K562 (cell line): ENCODE results near the gene LMNA. TPM values are rescaled to one million over a fixed set of nuclear protein-coding genes. Genes with fewer than 3 reads are reported as not detected.

Experiments used
- ATAC-seq: fragments of 200-7000 bp; cut with Tn5 transposase; 3 replicates; pipeline ENCODE4 v1.9.1; 2020; ENCODE audit warnings: moderate library complexity
- BruUV-seq: library from RNA; stranded (reverse); fragments of 400-500 nt; replicated peaks from 2 replicates; lab custom pipeline; 2021; lab: Mats Ljungman, UMichigan
- CTCF ChIA-PET: fragments of 300-600 bp; formaldehyde crosslinking; extraction: SDS; loops from one replicate; lab custom pipeline; 2021; ENCODE audit warnings: low intra/inter-chr PET ratio; lab: Yijun Ruan, JAX
- POLR2A ChIA-PET: fragments of 300-600, 350-650 bp; sonication (Branson Sonifier 250); formaldehyde crosslinking; extraction: SDS; loops from one replicate; lab custom pipeline; 2021; ENCODE audit warnings: antibody characterized with exemption, inconsistent platforms; lab: Yijun Ruan, JAX
- DNase-seq, 4 experiments: peaks; one replicate each; pipeline versions ENCODE4 v3.0.0 to v3.0.0-alpha.2; 2011 to 2018; ENCODE audit warnings: low spot score in 3 of 4, mixed read lengths in 3 of 4; ENCODE audit errors: extremely low read depth in 1 of 4
- FAIRE-seq: peaks from 2 replicates; lab custom pipeline; 2011; peaks lifted over from hg19 to GRCh38; lab: Jason Lieb, UNC
- H2AFZ ChIP-seq: 2 replicates; pipeline ENCODE4 v1.6.0; 2011; ENCODE audit warnings: low read depth, low read length, control low read depth, inconsistent platforms
- H3K27ac ChIP-seq: fragments of 200-600 bp; 3 replicates; pipeline ENCODE4 v1.8.0; 2011; ENCODE audit warnings: low read depth, mild to moderate bottlenecking, control low read depth, inconsistent platforms, low read length, moderate library complexity, mixed read lengths; ENCODE audit errors: extremely low read depth
- H3K27me3 ChIP-seq, 2 experiments: fragments of 300-600 bp in 1 of 2; 2 replicates in 1 of 2; 3 replicates in 1 of 2; pipeline versions ENCODE4 v1.6.0 to v1.8.0; 2011; ENCODE audit warnings: inconsistent platforms in 2 of 2, low read length in 2 of 2, mild to moderate bottlenecking in 1 of 2, mixed read lengths in 1 of 2, moderate library complexity in 1 of 2; ENCODE audit not compliant: control insufficient read depth in 2 of 2, insufficient read depth in 2 of 2
- H3K36me3 ChIP-seq: fragments of 300-600 bp; 3 replicates; pipeline ENCODE4 v1.8.0; 2011; ENCODE audit warnings: mild to moderate bottlenecking, low read length, inconsistent platforms; ENCODE audit not compliant: control insufficient read depth, insufficient read depth
- H3K4me1 ChIP-seq, 2 experiments: fragments of 200-600 bp in 1 of 2; replicated peaks in 1 of 2; 2 replicates in 1 of 2; 3 replicates in 1 of 2; pipeline versions ENCODE4 v1.5.1 to v1.8.0; 2011; ENCODE audit warnings: inconsistent platforms in 2 of 2, low read length in 2 of 2, mild to moderate bottlenecking in 1 of 2, mixed read lengths in 1 of 2, moderate library complexity in 1 of 2; ENCODE audit not compliant: control insufficient read depth in 2 of 2, insufficient read depth in 2 of 2
- H3K4me2 ChIP-seq: 2 replicates; pipeline ENCODE4 v1.6.1; 2011; ENCODE audit warnings: low read length, control low read depth, inconsistent platforms, mixed read lengths; ENCODE audit not compliant: insufficient read depth
- H3K4me3 ChIP-seq: fragments of 200-600 bp; sonication (generic), shearing (Covaris generic); 2 replicates; pipeline ENCODE4 v1.5.1; 2016; ENCODE audit warnings: control low read depth, inconsistent platforms
- H3K79me2 ChIP-seq: fragments of 200-600 bp; 3 replicates; pipeline ENCODE4 v1.8.0; 2011; ENCODE audit warnings: low read length, inconsistent platforms; ENCODE audit not compliant: control insufficient read depth, insufficient read depth
- H3K9ac ChIP-seq, 2 experiments: 2 replicates each; pipeline versions ENCODE4 v1.6.0 to v1.6.1; 2011; ENCODE audit warnings: low read depth in 2 of 2, low read length in 2 of 2, control low read depth in 1 of 2, inconsistent platforms in 1 of 2, mild to moderate bottlenecking in 1 of 2, mixed read lengths in 1 of 2; ENCODE audit not compliant: insufficient read depth in 1 of 2
- H3K9me1 ChIP-seq: one replicate; pipeline ENCODE4 v1.6.0; 2011; ENCODE audit warnings: inconsistent platforms, mild to moderate bottlenecking, low read length, moderate library complexity; ENCODE audit not compliant: control insufficient read depth, insufficient read depth
- H3K9me3 ChIP-seq: replicated peaks from 2 replicates; pipeline ENCODE4 v1.5.1; 2011; ENCODE audit warnings: low read depth, low read length, inconsistent platforms; ENCODE audit not compliant: control insufficient read depth, insufficient read depth
- H4K20me1 ChIP-seq: replicated peaks from 2 replicates; pipeline ENCODE4 v1.6.1; 2011; ENCODE audit warnings: low read length, inconsistent platforms, mixed read lengths; ENCODE audit not compliant: control insufficient read depth, insufficient read depth
- ATF7 ChIP-seq: fragments of 450-650 bp; IDR thresholded peaks from 2 replicates; pipeline ENCODE4 v1.7.1; 2014; ENCODE audit warnings: mild to moderate bottlenecking, moderate library complexity
- BCOR ChIP-seq: fragments of 450-650 bp; IDR thresholded peaks from 2 replicates; pipeline ENCODE4 v1.6.1; 2016
- BRD9 ChIP-seq: fragments of 450-650 bp; IDR thresholded peaks from 2 replicates; pipeline ENCODE4 v1.6.1; 2018; ENCODE audit warnings: low read depth; ENCODE audit not compliant: partially characterized antibody
- CBX5 ChIP-seq: IDR thresholded peaks from 2 replicates; pipeline ENCODE4 v1.6.1; 2014; ENCODE audit warnings: low read depth, borderline replicate concordance
- CTBP1 ChIP-seq: fragments of 450-650 bp; IDR thresholded peaks from 2 replicates; pipeline ENCODE4 v1.6.1; 2016; ENCODE audit warnings: borderline replicate concordance
- HDGF ChIP-seq: fragments of 450-650 bp; IDR thresholded peaks from 2 replicates; pipeline ENCODE4 v1.6.1; 2016
- JUND ChIP-seq, 2 experiments: IDR thresholded peaks; 2 replicates in 1 of 2; 3 replicates in 1 of 2; pipeline ENCODE4 v1.6.1; 2011; ENCODE audit warnings: borderline replicate concordance in 2 of 2, low read depth in 2 of 2, low read length in 2 of 2, improper control_type of control experiment in 1 of 2, missing biosample characterization in 1 of 2, missing genetic modification characterization in 1 of 2, missing genetic modification reagents in 1 of 2
- MCM2 ChIP-seq: fragments of 450-650 bp; IDR thresholded peaks from 2 replicates; pipeline ENCODE4 v1.6.1; 2017; ENCODE audit warnings: low read depth, mild to moderate bottlenecking
- POLR2AphosphoS5 ChIP-seq: IDR thresholded peaks from 2 replicates; pipeline ENCODE4 v1.6.1; 2011; ENCODE audit warnings: mild to moderate bottlenecking, low read depth, low read length, moderate library complexity; ENCODE audit not compliant: control insufficient read depth, insufficient read depth
- TCF7L2 ChIP-seq: fragments of 150-350 bp; IDR thresholded peaks from 2 replicates; pipeline ENCODE4 v1.6.1; 2016; ENCODE audit warnings: low read depth, mild to moderate bottlenecking, low read length, moderate library complexity
- TRIM28 ChIP-seq: fragments of 450-650 bp; IDR thresholded peaks from 2 replicates; pipeline ENCODE4 v1.6.1; 2017
- ZNF644 ChIP-seq: fragments of 200-800 bp; sonication (Bioruptor generic); IDR thresholded peaks from 2 replicates; pipeline ENCODE4 v1.6.1; 2016; ENCODE audit warnings: low read depth, missing genetic modification characterization, missing compliant biosample characterization
- WGBS: fragments of 100-300 bp; shearing (Covaris generic); methylation state at CpG from one replicate; pipeline ENCODE4 v1.1.6; 2016; ENCODE audit warnings: low coverage, mixed read lengths; ENCODE audit not compliant: insufficient coverage; ENCODE audit errors: missing lambda C conversion rate; 5-methylcytosine and 5-hydroxymethylcytosine counted together
- in situ Hi-C: fragments of 300-500 bp; cut with MboI; formaldehyde crosslinking; loops from 4 replicates; pipeline ENCODE4 v1.15.0; 2018; ENCODE audit warnings: inconsistent platforms, mixed read lengths
- intact Hi-C: fragments of 100-400 bp; cut with micrococcal nuclease; formaldehyde crosslinking; loops from 2 replicates; pipeline ENCODE4 v1.14.2; 2022
- polyA plus RNA-seq, 8 experiments: library from polyadenylated mRNA; depleted of rRNA in 4 of 8; stranded (reverse) in 5 of 8; unstranded in 3 of 8; fragments of >200 nt; fragmentation: Nextera tagmentation in 2 of 8; fragmentation: Illumina TruSeq in 1 of 8; extraction: Ambion mirVana in 2 of 8; extraction: Trizol in 1 of 8; gene quantifications; 2 replicates each; pipeline versions ENCODE4 v1.2.1 to v1.2.3, GENCODE V29; 2011 to 2014; ENCODE audit warnings: inconsistent platforms in 1 of 8, missing spikeins in 1 of 8
- total RNA-seq, 7 experiments: library from RNA; depleted of rRNA in 6 of 7; stranded (reverse); fragments of >200 nt in 6 of 7; fragmentation: Illumina TruSeq in 2 of 7; extraction: Trizol in 2 of 7; gene quantifications; 2 replicates each; pipeline versions ENCODE4 v1.2.1 to v1.2.3, GENCODE V29; 2011 to 2021; ENCODE audit warnings: low replicate concordance in 1 of 7
- TF ChIP-seq, protein P1 (sequence below): fragments of 250-450 bp; sonication (Bioruptor Pico); IDR thresholded peaks from 2 replicates; pipeline ENCODE4 v1.8.0; 2021; ENCODE audit warnings: moderate library complexity, mild to moderate bottlenecking, inconsistent platforms
- TF ChIP-seq, protein P2 (sequence below): fragments of 450-650 bp; IDR thresholded peaks from 2 replicates; pipeline ENCODE4 v1.6.1; 2016; ENCODE audit warnings: borderline replicate concordance
- TF ChIP-seq, protein P3 (sequence below): fragments of 450-650 bp; IDR thresholded peaks from 2 replicates; pipeline ENCODE4 v1.6.1; 2014; ENCODE audit warnings: low read depth, mild to moderate bottlenecking, moderate library complexity, borderline replicate concordance

Gene LMNA
- total and polyA plus RNA-seq, 9 of the 15 experiments (the other 6 are each of a cell fraction or from before 2014, with no cell fraction given) = 1.00 to 347 (median 88.2) TPM

DNA sequence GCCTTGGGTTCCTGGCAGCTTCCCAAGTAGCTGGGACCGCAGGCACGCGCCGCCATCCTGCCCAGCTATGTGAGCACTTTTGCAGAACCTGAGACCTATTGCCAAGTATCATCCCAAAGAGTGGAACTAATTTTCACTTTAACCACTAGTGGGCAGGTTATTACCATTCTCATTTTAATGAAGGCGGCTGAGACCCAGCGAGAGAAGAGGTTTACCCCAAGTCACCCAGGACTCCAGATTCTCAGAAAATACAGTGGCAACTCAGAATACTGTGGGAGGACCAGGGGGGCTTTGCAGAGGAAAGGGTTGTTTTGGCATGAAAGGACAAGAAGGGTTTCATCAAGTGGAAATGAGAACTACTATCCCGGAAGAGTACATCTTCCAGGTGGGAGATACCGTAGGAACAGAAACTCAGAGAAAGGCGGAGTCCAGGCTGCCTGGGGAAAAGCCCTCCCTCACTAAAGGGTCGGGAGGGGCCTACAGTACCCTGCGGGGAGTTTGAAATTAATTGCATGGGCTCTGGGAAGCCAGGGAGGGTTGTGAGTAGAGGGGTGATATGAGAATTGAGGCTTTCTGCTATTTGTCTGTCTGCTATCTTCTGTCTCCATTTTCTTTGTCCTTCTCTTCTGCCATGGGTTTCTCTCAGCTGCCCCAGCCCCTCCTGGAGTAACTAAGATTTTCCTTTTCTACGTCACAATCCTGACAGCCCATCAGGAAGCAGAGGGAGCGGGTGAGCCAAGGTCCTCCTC is 31.7 kb downstream of the LMNA start:
- in situ Hi-C loops (loop anchor here (5.0 kb wide), 1 partner anchor 86 kb away; no protein-coding TSS in a partner anchor), intact Hi-C loops (loop anchor here (2.0 to 5.0 kb wide), 4 partner anchors 46 to 215 kb away; partner anchors contain the start of genes PMF1 and SLC25A44)
- H3K79me2 ChIP-seq = no peaks in the 10 kb centered on the region
- H3K36me3 ChIP-seq = no peaks in the 10 kb centered on the region
- peaks cover 5 to 13% of the 10 kb centered on the region in 2 experiments; a peak in 4 of 5 replicates for H3K4me1 ChIP-seq
- H2AFZ ChIP-seq = peak overlapping the region; percentile 81
- peak; percentile 97 for FAIRE-seq
- peaks cover 3 to 8% of the 10 kb centered on the region in 2 experiments; a peak in 1 of 5 replicates for H3K27me3 ChIP-seq
- ChIA-PET CTCF (interaction anchor here (0.6 to 2.8 kb wide), 5 partner anchors 49 to 298 kb away, joined by 3 to 44 read pairs (median 4); no protein-coding TSS in a partner anchor), POLR2A (interaction anchor here (0.6 kb wide), 3 partner anchors 76 to 165 kb away, joined by 3 read pairs; no protein-coding TSS in a partner anchor)
- 4% methylated on average over 13 of the region's 13 CpGs for WGBS
- no peak overlapping the region for H3K4me3 ChIP-seq
- no TSS peak for BruUV-seq
- no peak overlapping the region for H3K27ac ChIP-seq
- peak; percentile 66 to 80 (median 72) for DNase-seq
- no peaks in the 10 kb centered on the region for H3K9me3 ChIP-seq
- peak; percentile 87 for ATAC-seq
- H3K4me2 ChIP-seq = peak overlapping the region; percentile 46
- peak overlapping the region; percentile 27 to 40; a peak in 2 of 4 replicates for H3K9ac ChIP-seq
- H4K20me1 ChIP-seq = 0 out of 2 replicates have a peak, but pooled peaks cover 6% of the 10 kb centered on the region
- no peaks in the 10 kb centered on the region for H3K9me1 ChIP-seq
- no peak for TF ChIP-seq BCOR
- TF ChIP-seq, protein P1, sequence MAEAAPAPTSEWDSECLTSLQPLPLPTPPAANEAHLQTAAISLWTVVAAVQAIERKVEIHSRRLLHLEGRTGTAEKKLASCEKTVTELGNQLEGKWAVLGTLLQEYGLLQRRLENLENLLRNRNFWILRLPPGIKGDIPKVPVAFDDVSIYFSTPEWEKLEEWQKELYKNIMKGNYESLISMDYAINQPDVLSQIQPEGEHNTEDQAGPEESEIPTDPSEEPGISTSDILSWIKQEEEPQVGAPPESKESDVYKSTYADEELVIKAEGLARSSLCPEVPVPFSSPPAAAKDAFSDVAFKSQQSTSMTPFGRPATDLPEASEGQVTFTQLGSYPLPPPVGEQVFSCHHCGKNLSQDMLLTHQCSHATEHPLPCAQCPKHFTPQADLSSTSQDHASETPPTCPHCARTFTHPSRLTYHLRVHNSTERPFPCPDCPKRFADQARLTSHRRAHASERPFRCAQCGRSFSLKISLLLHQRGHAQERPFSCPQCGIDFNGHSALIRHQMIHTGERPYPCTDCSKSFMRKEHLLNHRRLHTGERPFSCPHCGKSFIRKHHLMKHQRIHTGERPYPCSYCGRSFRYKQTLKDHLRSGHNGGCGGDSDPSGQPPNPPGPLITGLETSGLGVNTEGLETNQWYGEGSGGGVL (CRISPR knock-in tag) = no peak
- TF ChIP-seq ATF7 = 0 out of 2 replicates have a peak, but pooled peaks have one; percentile 26
- TF ChIP-seq HDGF = no peak
- TF ChIP-seq, protein P2, sequence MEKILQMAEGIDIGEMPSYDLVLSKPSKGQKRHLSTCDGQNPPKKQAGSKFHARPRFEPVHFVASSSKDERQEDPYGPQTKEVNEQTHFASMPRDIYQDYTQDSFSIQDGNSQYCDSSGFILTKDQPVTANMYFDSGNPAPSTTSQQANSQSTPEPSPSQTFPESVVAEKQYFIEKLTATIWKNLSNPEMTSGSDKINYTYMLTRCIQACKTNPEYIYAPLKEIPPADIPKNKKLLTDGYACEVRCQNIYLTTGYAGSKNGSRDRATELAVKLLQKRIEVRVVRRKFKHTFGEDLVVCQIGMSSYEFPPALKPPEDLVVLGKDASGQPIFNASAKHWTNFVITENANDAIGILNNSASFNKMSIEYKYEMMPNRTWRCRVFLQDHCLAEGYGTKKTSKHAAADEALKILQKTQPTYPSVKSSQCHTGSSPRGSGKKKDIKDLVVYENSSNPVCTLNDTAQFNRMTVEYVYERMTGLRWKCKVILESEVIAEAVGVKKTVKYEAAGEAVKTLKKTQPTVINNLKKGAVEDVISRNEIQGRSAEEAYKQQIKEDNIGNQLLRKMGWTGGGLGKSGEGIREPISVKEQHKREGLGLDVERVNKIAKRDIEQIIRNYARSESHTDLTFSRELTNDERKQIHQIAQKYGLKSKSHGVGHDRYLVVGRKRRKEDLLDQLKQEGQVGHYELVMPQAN = no peak
- peak; percentile 14; the same call in 1 of the 2 replicates for TF ChIP-seq JUND (IDR thresholded peaks at IDR 0.05; ENCODE audit: borderline replicate concordance, low read depth, low read length)
- no peak for TF ChIP-seq JUND (tag; IDR thresholded peaks at IDR 0.05; ENCODE audit: borderline replicate concordance, low read depth, low read length)
- no peak for TF ChIP-seq BRD9
- no peak for TF ChIP-seq POLR2AphosphoS5
- no peak for TF ChIP-seq TCF7L2
- TF ChIP-seq CTBP1 = peak; percentile 76; the same call in 1 of the 2 replicates
- no peak for TF ChIP-seq ZNF644
- TF ChIP-seq, protein P3, sequence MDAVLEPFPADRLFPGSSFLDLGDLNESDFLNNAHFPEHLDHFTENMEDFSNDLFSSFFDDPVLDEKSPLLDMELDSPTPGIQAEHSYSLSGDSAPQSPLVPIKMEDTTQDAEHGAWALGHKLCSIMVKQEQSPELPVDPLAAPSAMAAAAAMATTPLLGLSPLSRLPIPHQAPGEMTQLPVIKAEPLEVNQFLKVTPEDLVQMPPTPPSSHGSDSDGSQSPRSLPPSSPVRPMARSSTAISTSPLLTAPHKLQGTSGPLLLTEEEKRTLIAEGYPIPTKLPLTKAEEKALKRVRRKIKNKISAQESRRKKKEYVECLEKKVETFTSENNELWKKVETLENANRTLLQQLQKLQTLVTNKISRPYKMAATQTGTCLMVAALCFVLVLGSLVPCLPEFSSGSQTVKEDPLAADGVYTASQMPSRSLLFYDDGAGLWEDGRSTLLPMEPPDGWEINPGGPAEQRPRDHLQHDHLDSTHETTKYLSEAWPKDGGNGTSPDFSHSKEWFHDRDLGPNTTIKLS = no peak
- no peak for TF ChIP-seq TRIM28
- TF ChIP-seq MCM2 = no peak
- no peak for TF ChIP-seq CBX5
